Spleen (tissue), 7 donors: ENCODE data around the gene LPP.

Experiments used
- CTCF ChIP-seq, 11 experiments: fragments of 200-600 bp in 7 of 11; fragments of 450-650 bp in 4 of 11; sonication (generic) in 4 of 11; IDR thresholded peaks in 8 of 11; conservative IDR thresholded peaks in 3 of 11; 1 replicate in 7 of 11; 2 replicates in 4 of 11; pipeline versions ENCODE4 v1.4.0 to v1.8.0; 2016 to 2021; ENCODE audit warnings: antibody characterized with exemption in 11 of 11, inconsistent platforms in 4 of 11, mild to moderate bottlenecking in 1 of 11
- POLR2A ChIP-seq, 3 donors: fragments of 450-650 bp; IDR thresholded peaks; one replicate each; pipeline ENCODE4 v1.5.1; 2017; ENCODE audit warnings: antibody characterized with exemption in 3 of 3, mild to moderate bottlenecking in 1 of 3
- donor health status: DM: no; HTN: no; CAD: no; lungs with moderate emphysema.
- donor health status: DM: no; HTN: no; CAD: no.
- donor health status: DM: no; HTN: no; CAD: no.

- TF ChIP-seq CTCF (IDR thresholded peaks at IDR 0.05 in 8 of 11, conservative IDR thresholded peaks at IDR 0.05 in 3 of 11) (no peak), POLR2A (IDR thresholded peaks at IDR 0.05) (no peak)
These were observed 279.0 kb downstream of the LPP start for GRCh38 chr3:188432802-188433520.
